DMS114 treated with DMSO at 0.1 percent for 48 hours (cell line): Measurements from ENCODE around the gene BLVRB.

Source experiments
- DNase-seq: peaks from one replicate; lab custom pipeline; 2025; ENCODE audit not compliant: unreplicated experiment; lab: John Stamatoyannopoulos, UW

Gene BLVRB

DNA sequence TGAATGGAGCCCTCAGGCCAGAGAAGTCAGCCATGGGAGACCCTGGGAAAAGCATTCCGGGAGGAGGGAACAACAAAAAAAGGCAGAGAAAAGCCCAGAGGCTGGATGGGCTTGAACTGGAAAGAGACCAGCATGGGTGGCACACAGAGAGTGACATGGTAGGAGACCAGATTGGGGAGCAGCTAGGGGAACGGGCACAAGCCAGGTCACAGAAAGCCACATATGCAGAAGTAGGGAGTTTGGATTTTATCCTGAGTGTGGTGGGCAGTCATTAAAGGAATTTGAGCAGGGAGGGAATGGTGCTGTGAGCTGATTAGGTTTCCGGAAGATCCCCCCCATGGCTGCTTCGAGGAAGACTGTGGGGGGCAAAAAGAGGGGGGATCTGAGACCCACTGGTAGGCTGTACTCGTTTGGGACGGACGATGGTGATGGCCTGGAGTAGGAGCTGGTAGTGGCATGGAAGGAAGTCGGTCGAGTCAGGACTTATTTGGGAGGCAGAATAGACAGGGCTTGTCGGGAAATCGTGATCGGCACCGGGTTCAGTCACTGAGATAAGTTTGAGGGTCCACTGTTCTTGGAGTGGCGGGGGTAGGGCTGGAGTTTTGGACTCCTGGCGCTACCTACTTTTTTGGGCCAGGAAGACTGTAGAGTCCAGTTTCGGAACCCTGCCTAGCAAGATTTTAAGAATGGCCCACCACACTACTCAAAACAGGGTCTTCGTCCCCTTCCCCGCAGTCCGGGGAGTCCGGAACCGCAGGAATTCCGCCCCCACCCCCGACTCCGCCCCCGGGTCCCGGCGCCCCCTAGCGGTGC is 40.7 kb downstream of the BLVRB start:
- DNase-seq = peak; percentile 53

DNA sequence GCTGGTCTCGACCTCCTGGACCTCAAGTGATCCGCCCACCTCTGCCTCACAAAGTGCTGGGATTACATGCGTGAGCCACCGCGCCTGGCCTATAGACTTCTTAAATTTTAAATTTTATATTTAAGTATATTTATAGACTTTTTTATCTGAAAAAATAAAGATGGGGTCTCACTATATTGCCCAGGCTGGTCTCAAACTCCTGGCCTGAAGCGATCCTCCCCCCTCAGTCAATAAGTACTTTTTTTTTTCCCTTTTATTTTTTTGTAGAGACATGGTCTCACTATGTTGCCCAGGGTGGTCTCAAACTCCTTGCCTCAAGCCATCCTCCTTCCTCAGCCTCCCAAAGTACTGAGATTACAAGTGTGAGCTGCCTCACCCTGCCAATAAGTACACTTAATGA is 41.6 kb downstream of the BLVRB start:
- no peak for DNase-seq

DNA sequence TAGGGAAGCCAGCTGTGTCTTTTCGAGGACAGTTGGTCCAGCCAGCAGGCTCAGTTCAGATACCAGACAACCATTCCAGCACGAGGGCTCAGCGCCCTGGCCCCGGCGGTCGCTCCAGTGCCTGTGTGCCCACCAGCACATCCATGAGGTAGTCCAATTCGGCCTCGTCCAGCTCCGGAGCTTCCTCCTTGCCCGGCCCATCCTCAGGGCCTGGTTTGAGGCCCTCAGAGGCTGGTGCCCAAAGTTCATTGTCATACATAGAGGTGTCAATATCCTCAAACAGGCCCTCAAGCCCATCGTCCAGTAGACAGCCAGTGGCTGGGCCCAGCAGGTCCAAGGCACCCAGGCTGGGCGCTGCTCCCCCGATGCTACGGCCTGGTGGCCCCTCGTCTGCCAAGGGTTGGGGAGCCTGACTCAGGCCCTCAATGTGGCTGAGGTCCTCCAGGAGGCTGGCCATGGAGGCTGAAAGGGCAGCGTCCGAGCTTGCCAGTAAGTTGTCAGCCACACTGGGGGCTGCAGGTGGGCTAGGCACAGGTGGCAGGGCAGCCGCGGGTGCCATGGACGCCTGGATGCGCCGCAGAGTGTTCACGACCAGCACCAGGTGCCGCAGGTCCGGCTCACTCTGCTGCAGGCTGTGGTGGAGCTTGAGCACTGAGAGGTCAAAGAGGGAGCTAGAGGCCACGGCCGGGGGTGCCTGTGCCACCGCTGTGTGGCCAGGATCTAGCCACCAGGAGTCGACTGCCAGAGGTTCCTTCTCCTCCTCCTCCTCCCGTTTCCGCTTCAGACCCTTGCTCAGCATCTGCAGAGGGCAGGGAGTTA is 42.6 kb downstream of the BLVRB start:
- DNase-seq = no peak

DNA sequence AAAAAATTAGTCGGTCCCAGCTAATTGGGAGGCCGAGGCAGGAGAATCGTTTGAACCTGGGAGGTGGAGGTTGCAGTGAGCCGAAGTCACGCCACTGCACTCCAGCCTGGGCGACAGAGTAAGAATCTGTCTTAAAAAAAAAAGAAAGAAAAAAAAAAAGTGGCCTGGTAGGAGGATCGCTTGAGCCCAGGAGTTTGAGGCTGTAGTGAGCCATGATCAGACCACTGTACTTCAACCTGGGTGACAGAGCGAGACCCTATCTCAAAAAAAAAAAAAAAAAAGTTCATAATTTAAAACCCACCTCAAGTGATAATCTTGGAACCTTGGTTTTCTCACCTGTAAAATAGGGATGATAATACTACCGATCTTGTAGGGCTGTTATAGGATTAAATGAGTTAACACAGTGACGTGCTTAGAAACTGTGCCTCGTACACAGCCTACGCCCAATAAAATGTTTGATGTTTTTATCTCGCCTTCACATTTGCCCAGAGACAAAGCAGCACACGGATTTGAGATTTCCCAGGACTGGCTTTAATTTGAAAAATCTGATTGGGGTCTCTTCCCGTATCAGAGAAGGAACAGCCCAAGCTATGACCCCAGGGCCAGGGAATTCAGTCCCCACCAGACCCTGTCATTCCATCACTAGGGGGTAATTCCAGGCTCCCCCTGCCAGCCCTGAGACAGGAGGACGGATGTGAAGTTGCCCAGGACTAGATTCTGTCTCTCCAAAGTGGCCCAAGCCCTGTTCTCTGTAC is 43.4 kb downstream of the BLVRB start:
- no peak for DNase-seq

DNA sequence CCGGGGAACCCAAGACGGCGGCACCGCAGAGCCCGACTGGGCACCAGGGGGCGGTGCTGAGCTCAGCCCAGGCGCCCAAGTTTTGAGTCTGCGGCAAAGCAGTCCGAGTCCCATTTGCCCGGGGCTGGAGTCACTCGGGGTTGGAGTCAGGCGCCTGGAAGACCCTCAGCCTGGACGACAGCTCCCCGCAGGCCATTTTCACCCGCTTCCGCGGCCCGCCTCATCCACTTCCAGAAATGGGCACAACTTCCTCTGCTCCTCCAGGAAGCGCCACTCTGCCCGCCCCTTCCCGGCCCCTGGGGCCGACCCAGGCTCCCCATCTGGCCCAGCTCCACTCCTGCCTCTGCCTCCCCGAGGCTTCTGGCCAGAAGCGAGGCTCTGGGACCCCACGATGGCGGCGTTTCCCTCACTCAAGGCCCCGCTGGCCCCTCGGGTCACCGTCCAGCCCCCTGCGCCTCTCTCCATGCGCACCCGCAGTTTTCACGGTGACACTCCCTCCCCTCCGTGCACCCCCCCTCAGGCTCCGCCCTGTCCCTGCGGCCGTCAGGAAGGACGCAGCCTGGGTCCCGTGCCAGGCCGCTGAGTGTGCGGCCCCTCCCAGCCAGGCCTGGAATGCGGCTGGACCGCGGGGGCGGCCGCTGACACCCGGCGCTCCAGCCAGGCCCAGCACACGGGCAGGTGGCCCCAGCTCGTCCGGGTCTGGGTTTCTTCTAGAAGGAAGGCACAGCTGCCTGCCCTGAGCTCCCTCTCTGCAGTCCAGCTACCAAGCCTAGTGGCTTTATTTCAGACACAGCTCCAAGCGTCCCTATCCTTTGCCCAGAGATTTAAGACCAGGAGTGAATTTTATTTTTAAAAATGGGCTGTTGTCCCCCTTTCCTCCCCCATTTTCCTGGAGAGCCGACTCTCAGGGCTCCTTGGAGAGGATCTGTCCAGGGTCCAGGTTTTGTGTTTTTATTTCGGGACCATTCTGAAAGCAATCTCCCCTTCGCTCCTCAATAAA is 44.5 kb downstream of the BLVRB start:
- DNase-seq = peak; percentile 85

DNA sequence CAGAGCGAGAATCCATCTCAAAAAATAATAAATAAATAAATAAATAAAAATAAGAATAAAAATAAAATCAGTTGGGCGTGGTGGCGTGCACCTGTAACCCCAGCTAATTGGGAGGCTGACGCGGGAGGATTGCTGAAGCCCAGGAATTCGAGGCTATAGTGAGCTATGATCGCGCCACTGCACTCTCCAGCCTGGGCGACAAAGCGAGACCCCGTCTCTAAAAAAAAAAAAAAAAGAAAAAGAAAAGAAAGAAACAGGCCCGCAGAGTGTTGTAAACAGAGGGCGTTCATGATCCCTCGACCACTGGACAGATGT is 45.1 kb downstream of the BLVRB start:
- no peak for DNase-seq

DNA sequence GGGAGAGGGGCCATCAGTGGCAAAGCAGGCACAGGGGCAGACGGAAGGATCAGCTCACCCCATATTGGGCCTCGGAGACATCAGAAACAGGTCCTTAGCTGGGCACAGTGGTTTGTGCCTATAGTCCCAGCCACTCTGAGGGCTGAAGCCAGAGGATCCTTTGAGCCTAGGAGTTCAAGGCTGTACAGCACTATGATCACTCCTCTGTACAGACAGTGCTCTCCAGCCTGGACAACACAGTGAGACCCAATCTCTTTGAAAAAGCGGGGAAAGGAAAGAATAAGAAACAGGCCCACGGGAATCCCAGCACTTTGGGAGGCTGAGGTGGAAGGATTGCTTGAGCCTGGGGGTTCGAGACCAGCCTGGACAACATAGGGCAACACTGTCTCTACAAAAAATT is 45.8 kb downstream of the BLVRB start:
- no peak for DNase-seq

DNA sequence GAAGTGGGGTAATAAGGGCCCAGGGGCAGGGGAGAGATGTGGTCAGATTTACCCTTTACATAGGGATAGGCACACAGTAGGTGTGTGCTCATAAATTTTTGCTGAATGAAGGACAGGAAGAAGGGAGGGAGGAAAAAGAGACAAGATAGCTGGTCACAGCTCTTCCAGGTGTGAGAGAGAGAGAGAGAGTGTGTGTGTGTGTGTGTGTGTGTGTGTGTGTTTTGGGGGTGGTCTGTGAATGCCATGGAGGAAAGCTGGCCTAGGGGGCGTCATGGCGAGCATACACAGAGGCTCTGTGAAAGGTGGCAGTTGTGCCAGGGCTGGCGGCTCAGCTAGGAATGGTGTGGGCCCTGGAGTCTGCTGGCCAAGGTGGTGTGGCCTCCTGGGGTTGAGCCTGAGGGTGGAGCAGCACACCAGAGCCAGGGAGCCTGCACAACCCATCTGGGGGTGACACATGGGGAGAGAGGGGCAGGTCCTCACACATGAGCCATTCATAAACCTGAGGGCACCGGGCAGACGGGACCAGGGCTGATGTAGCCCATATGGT is 46.4 kb downstream of the BLVRB start:
- no peak for DNase-seq

DNA sequence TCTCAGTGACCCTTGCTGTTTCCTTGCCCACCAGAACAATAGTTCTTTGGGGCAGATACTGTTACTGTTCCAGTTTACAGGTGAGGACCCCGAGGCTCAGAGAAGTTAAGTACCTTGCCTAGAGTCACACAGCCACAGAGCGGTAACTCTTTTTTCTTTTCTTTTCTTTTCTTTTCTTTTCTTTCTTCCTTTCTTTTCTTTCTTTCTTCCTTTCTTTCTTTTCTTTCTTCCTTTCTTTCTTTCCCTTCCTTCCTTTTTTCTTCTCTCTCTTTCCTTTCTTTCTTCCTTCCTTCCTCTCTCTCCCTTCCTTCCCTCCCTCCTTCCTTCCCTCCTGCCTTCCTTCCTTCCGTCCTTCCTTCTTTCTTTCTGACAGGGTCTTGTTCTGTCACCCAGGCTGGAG is 47.5 kb downstream of the BLVRB start:
- no peak for DNase-seq

DNA sequence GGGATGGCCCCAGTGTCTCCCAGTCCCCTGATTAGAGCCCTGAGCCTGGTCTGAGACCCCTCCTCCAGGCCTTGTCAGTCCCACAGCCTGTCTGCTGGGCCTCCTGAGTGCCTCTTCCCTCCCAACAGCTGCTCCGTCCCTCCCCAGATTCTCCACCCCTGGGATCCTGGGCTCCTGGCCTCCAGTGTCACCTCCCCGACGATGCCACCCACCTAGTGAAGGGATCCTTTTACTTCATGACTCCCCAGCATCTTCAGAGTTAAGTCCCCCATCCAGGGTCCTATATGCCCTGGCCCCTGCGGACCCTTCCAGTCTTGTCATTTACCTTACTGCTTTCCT is 47.9 kb downstream of the BLVRB start:
- no peak for DNase-seq

DNA sequence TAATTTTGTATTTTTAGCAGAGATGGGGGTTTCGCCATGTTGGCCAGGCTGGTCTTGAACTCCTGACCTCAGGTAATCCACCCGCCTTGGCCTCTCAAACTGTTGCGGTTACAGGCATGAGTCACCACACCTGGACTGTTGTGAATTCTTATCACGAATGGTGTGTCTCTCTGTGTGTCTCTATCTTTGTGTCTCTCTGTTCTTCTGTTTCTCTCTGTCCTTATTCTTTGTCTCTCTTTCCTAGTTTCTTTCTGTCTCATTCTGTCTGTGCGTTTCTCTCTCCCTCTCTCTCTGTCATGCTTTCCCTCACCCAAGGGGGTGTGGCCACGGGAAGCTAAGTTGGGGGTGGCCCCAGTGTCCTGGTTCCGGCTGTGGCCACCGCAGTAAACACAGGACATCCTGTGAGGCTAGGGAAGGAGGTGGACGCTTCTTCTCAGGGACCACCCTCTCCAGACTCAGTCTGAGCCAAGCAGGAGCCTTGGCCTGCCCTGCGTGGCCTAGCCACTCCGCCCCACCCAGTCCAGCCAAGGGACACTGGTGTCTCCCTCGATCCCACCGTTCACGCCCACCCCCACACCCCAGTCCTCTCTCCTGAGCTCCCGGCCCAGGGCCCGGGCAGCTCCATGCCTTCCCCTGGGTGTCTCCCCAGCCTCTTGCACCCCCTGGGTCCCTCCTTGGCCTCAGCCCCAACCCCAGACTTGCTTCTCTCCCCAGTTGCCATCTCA is 48.5 kb downstream of the BLVRB start:
- no peak for DNase-seq

DNA sequence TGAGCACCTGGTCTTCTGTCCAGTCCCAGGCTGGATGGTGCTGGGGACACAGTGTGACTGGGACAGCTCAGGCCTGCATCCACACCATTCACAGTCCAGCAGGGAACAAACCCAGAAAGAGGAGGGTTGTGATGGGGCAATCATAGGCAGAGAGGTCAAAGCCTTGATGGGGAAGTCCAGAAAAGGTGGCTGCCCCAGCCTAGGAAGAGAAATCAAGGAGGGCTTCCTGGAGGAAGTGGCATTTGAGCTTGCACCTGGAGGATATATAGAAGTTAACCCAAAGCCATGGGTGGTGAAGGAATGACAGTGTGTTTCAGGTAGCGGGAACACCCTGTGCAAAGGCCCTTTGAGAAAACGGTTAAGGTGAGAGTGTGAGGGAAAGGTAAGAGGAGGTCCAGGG is 49.8 kb downstream of the BLVRB start:
- no peak for DNase-seq

DNA sequence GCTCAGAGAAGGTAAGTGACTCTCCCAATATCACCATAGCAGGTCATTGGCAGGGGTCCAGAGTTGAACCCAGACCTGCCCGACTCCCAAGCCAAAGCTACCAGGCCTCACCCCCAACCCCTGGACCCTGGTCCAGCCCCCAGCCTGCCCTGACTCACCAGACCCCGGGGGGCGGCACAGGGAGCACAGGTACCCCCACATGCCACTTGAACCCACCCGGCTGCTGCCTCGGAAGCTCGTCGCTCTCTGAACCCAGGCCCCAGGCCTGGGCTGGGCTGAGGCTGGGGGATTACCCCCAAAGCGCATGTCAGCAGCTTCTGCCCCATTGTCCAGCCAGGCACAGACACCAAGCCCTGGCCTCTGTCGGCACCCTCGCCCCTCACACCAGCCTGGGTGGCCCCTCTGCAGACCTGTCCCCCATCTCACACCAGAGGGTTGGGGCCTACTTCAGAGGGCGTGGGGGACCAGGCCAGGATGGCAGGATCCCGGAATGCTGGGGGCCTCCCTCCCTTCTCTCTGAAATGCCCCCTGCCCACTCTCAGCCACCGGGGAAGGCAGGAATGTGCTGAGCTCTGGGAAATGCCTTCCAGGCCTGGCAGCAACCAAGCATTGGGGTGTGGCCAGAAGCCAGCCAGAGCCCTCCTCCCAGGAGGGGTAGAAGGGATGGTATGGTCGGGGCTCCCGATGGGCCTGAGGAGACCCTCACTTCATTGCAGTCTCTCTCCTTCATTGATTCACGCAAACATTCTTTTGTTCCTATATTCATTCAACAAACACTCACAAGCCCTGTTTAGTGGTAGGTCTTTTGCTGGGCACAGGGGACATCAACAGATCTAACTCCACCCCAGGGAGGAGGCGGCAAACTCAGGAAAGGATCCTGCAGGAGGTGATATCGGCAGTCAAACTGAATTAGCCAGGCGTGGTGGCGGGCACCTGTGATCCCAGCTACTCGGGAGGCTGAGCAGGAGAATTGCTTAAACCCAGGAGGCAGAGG is 50.7 kb downstream of the BLVRB start:
- no peak for DNase-seq

DNA sequence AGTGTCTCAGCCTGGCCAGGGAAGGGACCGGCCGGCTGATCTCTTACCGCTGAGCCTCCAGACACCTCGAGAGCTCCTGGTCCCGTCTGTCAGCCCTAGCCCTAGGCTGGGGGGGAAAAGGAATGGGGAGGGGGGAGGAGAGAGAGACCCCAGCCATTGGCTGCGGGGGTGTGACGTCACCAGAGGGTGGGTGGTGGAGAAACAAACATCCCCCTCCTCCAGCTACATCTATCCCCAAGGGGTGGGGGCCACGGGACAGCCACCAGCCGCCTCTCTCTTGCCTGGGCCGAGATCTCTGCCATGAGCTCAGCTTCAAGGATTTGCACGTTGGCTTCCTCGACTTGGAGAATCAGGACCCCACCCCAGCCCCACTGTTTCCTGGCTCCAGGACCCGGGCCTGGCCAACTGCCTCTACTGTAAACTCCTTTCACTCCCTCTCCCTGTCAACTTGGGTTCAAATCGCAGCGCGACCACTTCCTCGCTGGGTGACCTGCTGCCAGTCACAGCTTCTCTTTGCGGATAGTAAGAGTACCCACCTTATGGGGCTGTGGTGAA is 52.2 kb downstream of the BLVRB start, which contains the start of gene PRX:
PRX (minus strand) TSS at position 88 of the 555 bp plus-strand sequence. CDS start 5,446 bp downstream, outside the sequence.
- DNase-seq = no peak

DNA sequence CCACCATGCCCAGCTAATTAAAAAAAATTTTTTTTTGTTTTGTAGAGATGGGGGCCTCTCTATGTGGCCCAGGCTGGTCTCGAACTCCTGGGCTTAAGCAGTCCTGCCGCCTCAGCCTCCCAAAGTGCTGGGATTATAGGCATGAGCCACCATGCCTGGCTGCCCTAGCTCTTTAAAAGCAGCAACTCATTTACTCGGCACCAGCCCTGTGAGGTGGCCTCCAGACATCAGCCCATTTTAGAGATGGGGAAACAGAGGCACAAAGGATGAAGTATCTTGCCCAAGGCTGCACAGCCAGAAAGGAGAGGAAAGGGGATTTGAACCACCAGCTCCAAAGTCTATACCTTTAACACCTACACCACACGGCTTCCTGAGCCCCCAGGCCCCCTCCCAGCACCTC is 52.7 kb downstream of the BLVRB start:
- DNase-seq = no peak

DNA sequence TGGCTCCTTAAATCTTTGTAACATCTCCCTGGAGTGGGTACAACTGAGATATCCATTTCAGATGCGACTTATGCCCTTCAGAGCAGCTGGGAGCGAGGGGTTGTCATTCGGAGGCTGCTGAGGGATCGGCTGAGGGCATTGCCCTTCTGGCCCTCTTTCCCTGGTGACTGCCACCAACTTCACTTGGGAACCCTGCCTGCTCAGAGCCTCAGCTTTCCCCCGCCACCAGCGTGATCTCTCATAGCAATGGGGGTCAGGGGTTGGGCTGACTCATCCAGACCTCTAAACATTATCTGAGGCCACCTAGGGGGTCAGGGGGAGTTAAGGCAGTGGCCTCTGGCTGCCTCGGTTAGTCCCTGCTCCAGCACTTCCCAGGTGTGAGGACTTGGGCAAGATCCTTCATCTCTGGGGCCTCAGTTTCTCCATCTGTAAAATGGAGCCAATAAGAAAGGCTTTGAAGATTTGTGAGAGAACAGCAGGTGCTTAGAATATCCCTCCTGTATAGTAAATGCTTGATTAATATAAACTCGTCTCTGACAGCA is 53.5 kb downstream of the BLVRB start:
- DNase-seq = no peak

DNA sequence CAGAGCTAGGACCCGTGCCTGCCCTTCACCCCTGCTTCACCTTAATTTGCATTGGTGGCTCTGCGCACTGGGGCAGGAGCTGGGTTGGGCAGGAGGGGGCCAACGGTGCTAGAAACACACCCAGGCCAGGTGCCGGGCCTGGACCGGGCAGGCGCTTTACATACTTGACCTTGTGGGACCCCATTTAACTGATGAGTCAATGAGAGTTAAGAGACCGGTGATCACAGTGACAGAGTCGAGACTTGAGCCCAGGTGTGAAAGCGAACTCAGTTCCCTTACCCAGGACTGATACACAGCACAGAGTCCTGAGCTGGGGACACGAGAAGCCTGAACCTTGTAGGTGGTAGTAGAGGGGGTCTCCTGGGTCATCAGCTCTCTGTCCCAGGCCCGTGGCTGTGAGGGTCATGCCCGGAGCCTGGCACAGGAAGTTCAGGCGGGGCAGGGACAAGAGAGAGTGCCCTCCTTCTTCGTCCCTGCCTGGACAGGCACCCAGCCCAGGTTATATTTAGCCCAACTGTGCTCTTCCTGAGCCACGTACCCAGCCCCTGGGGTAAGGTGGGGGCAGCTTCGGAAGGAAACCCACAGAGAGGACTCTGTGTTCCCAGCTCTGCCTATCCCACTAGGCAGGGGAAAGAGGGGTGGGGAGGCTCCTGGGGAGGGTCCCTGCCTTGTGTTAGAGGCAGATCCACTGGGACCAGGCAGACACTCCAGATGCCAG is 54.3 kb downstream of the BLVRB start:
- DNase-seq = no peak
